Measurements from ENCODE around the gene TMEM273. TPM values are rescaled to one million over a fixed set of nuclear protein-coding genes. Genes with fewer than 3 reads are reported as not detected.
A peak's percentile ranks its signal among the peaks of the same experiment; 100 is the strongest.

TMEM273 gene
- total and polyA plus RNA-seq, 4 donors, result 12.0 to 41.8 (median 17.5) TPM

DNA sequence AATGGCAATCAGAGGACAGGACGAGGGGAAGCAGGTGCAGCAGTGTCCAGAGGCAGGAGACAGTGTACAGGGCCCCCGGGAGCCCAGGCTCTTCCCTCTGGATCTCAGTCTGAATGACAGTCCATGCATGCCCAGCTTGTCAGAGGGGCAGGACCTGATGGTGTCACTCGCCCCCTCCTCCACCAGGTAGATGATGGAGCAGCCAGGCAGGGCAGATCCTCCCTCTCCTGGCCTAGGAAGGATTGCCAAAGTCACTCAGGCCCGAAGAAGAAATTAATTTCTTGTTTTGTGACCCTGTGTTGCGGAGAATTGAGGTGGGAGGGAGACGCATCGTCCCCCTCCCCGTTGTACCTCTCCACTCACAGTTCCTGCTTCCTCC lies 76.9 kb downstream of the TMEM273 start:
- H3K9me3 ChIP-seq (ENCODE audit: control insufficient read depth in 4 of 4, insufficient read depth in 3 of 4, low read length in 3 of 4), result peaks cover 0 to 5% (median 0%) of the 10 kb centered on the region in 4 donors
- no peak overlapping the region for H3K27ac ChIP-seq (ENCODE audit: low read depth in 1 of 2, low read length in 1 of 2)
- TF ChIP-seq, protein P1, sequence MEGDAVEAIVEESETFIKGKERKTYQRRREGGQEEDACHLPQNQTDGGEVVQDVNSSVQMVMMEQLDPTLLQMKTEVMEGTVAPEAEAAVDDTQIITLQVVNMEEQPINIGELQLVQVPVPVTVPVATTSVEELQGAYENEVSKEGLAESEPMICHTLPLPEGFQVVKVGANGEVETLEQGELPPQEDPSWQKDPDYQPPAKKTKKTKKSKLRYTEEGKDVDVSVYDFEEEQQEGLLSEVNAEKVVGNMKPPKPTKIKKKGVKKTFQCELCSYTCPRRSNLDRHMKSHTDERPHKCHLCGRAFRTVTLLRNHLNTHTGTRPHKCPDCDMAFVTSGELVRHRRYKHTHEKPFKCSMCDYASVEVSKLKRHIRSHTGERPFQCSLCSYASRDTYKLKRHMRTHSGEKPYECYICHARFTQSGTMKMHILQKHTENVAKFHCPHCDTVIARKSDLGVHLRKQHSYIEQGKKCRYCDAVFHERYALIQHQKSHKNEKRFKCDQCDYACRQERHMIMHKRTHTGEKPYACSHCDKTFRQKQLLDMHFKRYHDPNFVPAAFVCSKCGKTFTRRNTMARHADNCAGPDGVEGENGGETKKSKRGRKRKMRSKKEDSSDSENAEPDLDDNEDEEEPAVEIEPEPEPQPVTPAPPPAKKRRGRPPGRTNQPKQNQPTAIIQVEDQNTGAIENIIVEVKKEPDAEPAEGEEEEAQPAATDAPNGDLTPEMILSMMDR (IDR thresholded peaks at IDR 0.05; ENCODE audit: control extremely low read depth, extremely low read depth), result no peak
- no peak overlapping the region for H3K9ac ChIP-seq (ENCODE audit: insufficient read depth in 1 of 2, low read length in 2 of 2)
- peaks cover 0 to 6% (median 0%) of the 10 kb centered on the region in 3 donors for H3K27me3 ChIP-seq (ENCODE audit: control insufficient read depth in 3 of 3, insufficient read depth in 3 of 3, low read length in 2 of 3)
- peaks cover 12 to 75% (median 17%) of the 10 kb centered on the region in 5 donors for H3K4me1 ChIP-seq (ENCODE audit: control insufficient read depth in 5 of 5, insufficient read depth in 5 of 5, low read length in 5 of 5)
- DNase-seq, result no peak
- H3K4me3 ChIP-seq, result no peak overlapping the region
- ATAC-seq (ENCODE audit: insufficient read depth, low FRiP score), result no peak
- WGBS, 2 donors, result 72 to 73% methylated on average over 8 of the region's 8 CpGs
- H3K36me3 ChIP-seq (ENCODE audit: control insufficient read depth in 4 of 4, insufficient read depth in 4 of 4, low read length in 4 of 4), result peaks cover 0 to 14% (median 4%) of the 10 kb centered on the region in 4 donors

DNA sequence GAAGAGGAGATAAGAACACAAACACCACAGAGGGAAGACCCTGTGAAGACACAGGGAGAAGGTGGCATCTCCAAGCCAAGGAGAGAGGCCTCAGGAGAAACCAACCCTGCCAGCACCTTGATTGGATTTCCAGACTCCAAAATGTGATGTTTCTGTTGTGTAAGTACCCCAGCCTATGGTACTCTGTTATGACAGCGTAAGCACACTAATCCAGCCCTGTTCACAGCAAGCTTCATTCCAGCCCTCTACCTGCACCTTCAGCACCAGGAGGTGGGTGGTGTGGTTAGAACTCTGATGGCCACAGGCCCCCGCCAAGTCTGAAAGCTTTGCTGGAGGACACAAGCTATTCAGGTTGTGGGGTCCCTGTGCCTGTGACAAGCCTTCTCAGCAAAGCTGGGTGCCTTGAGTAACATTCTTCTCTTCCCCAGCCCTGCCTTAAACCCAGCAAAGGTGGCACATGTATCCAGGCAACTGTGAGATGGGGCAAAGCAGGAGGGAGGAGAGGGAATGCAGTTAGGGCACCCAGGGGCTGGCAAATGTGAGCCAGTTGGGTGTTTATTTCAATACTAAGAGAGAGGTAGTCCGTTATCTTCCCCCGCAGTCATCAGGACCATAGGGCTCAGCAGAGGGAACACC lies 77.4 kb downstream of the TMEM273 start:
- peaks cover 0 to 14% (median 4%) of the 10 kb centered on the region in 4 donors for H3K36me3 ChIP-seq (ENCODE audit: control insufficient read depth in 4 of 4, insufficient read depth in 4 of 4, low read length in 4 of 4)
- peaks cover 12 to 80% (median 18%) of the 10 kb centered on the region in 5 donors for H3K4me1 ChIP-seq (ENCODE audit: control insufficient read depth in 5 of 5, insufficient read depth in 5 of 5, low read length in 5 of 5)
- DNase-seq (no peak), ATAC-seq (ENCODE audit: insufficient read depth, low FRiP score) (no peak)
- 94 to 99% methylated on average over 4 of the region's 4 CpGs for WGBS, 2 donors
- peaks cover 0 to 6% (median 0%) of the 10 kb centered on the region in 3 donors for H3K27me3 ChIP-seq (ENCODE audit: control insufficient read depth in 3 of 3, insufficient read depth in 3 of 3, low read length in 2 of 3)
- H3K9me3 ChIP-seq (ENCODE audit: control insufficient read depth in 4 of 4, insufficient read depth in 3 of 4, low read length in 3 of 4), result peaks cover 0 to 5% (median 0%) of the 10 kb centered on the region in 4 donors
- TF ChIP-seq, protein P1 (IDR thresholded peaks at IDR 0.05; ENCODE audit: control extremely low read depth, extremely low read depth), result no peak
- H3K27ac ChIP-seq (ENCODE audit: low read depth in 1 of 2, low read length in 1 of 2), result no peak overlapping the region
- no peak overlapping the region for H3K4me3 ChIP-seq
- H3K9ac ChIP-seq (ENCODE audit: insufficient read depth in 1 of 2, low read length in 2 of 2), result no peak overlapping the region

DNA sequence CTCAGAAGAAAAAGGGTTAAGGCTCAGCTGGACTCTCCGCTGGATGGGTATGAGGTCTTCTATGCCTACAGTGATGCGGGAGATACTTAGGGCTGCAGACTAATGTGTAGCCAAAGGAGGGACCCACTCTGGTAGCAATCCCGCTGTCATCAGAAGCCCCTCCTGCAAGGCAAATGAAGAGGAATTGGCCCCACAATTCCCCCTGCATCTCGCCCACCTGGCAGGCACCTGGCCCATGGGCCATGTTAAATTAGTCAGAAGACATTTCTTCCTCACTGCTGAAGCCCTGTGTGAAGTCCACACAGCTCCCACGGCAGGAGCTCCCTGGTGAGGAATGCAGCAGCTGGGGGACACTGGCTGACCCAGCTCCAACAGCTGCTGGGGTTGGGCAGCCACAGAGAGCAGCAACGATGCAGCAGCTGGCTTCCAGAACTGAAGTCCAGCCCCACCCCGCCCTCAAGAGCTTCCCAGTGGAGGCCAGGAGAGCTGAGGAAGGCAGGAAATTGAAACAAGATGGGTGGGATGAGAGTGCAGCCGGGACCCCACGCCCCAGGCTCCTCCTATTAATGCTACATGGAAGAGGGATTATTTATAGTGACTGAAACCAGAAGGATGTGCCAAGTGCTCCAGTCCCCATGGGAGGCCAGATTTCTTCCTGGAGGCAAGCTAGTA lies 78.4 kb downstream of the TMEM273 start:
- peak overlapping the region in 1 of 2 donors; percentile 67 for H3K9ac ChIP-seq (ENCODE audit: insufficient read depth in 1 of 2, low read length in 2 of 2)
- DNase-seq, result peak; percentile 96 to 98 (median 97)
- H3K9me3 ChIP-seq (ENCODE audit: control insufficient read depth in 4 of 4, insufficient read depth in 3 of 4, low read length in 3 of 4), result peaks cover 0 to 5% (median 0%) of the 10 kb centered on the region in 4 donors
- H3K4me1 ChIP-seq (ENCODE audit: control insufficient read depth in 5 of 5, insufficient read depth in 5 of 5, low read length in 5 of 5), result peaks cover 15 to 84% (median 20%) of the 10 kb centered on the region in 5 donors
- no peak overlapping the region for H3K4me3 ChIP-seq
- no peak for ATAC-seq (ENCODE audit: insufficient read depth, low FRiP score)
- no peak overlapping the region for H3K27ac ChIP-seq (ENCODE audit: low read depth in 1 of 2, low read length in 1 of 2)
- TF ChIP-seq, protein P1 (IDR thresholded peaks at IDR 0.05; ENCODE audit: control extremely low read depth, extremely low read depth), result no peak
- peaks cover 0 to 6% (median 0%) of the 10 kb centered on the region in 3 donors for H3K27me3 ChIP-seq (ENCODE audit: control insufficient read depth in 3 of 3, insufficient read depth in 3 of 3, low read length in 2 of 3)
- peaks cover 0 to 14% (median 4%) of the 10 kb centered on the region in 4 donors for H3K36me3 ChIP-seq (ENCODE audit: control insufficient read depth in 4 of 4, insufficient read depth in 4 of 4, low read length in 4 of 4)
- 64 to 72% methylated on average over 9 of the region's 9 CpGs for WGBS, 2 donors
